Kidney epithelial cell (primary cell): Measurements from ENCODE around the gene SIK3. TPM values are rescaled to one million over a fixed set of nuclear protein-coding genes. Genes with fewer than 3 reads are reported as not detected.

Source experiments
- DNase-seq: peaks from one replicate; pipeline ENCODE4 v3.0.0-alpha.2; 2010; ENCODE audit warnings: low read depth
- H3K27me3 ChIP-seq: 2 replicates; pipeline ENCODE4 v1.6.0; 2011; ENCODE audit warnings: low read length; ENCODE audit not compliant: control insufficient read depth, insufficient read depth
- H3K36me3 ChIP-seq: 2 replicates; pipeline ENCODE4 v1.5.1; 2011; ENCODE audit warnings: low read length; ENCODE audit not compliant: control insufficient read depth, insufficient read depth
- H3K4me3 ChIP-seq: 2 replicates; pipeline ENCODE4 v1.5.1; 2011; ENCODE audit warnings: low read depth, mild to moderate bottlenecking, control low read depth, low read length
- CTCF ChIP-seq: IDR thresholded peaks from 2 replicates; pipeline ENCODE4 v1.5.1; 2011; ENCODE audit warnings: mild to moderate bottlenecking, moderate library complexity, low read length, control low read depth, inconsistent platforms; ENCODE audit not compliant: insufficient read depth, poor library complexity, severe bottlenecking
- total RNA-seq: library from RNA; depleted of rRNA; stranded (reverse); fragments of >200 nt; gene quantifications from 2 replicates; pipeline ENCODE4 v1.2.3, GENCODE V29; 2015

SIK3 gene
- total RNA-seq = 12.9 and 16.5 TPM in 2 replicates

GRCh38 chr11:117098269-117099232 lies at the start of gene SIK3:
Gene SIK3 (minus strand): TSS chr11:117098428. CDS start chr11:117098415, 13 bp downstream.
- Histone ChIP-seq H3K4me3 (peak within 1 kb of the TSS; percentile 91), H3K36me3 (no peaks in the 10 kb centered on the region), H3K27me3 (no peaks in the 10 kb centered on the region)
- TF ChIP-seq CTCF = peak; percentile 61
- DNase-seq = peak; percentile 41

GRCh38 chr11:117146521-117146920 lies 48.3 kb upstream of the SIK3 start:
- no peaks in the 10 kb centered on the region for H3K27me3 ChIP-seq
- TF ChIP-seq CTCF = no peak
- H3K4me3 ChIP-seq = no peak overlapping the region
- no peak for DNase-seq
- no peaks in the 10 kb centered on the region for H3K36me3 ChIP-seq

- Histone ChIP-seq H3K36me3 (no peaks in the 10 kb centered on the region), H3K4me3 (peak overlapping the region; percentile 87), H3K27me3 (no peaks in the 10 kb centered on the region)
- no peak for DNase-seq
- peak; percentile 28 for TF ChIP-seq CTCF
Measured at GRCh38 chr11:117145393-117145761, 47.1 kb upstream of the SIK3 start.

DNA sequence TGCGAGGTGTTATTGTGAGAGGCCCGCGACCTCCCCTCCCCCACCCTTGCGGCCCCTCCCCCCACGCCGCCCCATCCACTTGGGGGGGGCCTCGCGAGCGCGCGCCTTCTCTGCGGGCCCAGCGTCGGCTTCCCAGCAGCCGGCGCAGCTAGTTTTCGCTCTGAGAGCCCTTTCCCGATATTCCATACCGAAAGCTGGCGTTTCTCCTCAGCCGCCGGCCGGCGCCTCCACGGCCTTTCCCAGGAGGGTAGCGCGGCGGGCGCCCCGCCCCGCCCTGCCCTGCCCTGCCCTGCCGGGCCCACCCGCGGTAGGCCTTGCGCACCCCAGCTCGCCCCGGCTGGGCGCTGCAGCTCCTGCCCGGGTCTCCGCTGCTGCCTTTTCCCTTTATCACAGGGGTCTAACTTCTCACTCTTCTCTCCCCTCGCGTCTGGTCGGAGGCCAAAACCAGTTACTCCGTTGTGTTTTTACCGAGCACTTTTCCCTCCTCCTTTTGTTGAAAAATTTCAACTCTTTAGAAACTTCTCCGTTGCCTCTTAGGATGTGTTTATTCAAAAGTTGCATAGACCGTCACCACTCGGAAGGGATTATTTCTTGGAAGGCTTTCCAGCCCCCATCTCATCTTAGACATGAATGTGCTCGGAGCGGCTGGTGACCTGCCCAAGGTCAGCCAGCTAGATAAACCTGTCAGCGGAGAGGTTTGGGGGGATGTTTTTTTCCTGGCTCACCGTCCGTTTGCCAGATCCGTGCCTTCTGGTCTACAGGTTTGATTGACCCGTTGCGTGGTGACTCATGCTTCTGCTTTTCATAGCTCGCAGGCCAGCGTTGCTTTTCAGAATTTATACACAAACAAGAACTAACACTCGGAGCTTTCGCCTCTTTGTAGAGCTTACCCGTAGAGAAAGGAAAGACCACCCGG lies 46.5 kb upstream of the SIK3 start:
- no peak for DNase-seq
- no peaks in the 10 kb centered on the region for H3K27me3 ChIP-seq
- H3K36me3 ChIP-seq = no peaks in the 10 kb centered on the region
- TF ChIP-seq CTCF = no peak
- peak overlapping the region; percentile 87 for H3K4me3 ChIP-seq

GRCh38 chr11:117143871-117144476 lies 45.7 kb upstream of the SIK3 start, which contains the start of gene PAFAH1B2:
Gene PAFAH1B2 (plus strand): TSS chr11:117144287. CDS start chr11:117152448, 8,161 bp downstream.
- no peaks in the 10 kb centered on the region for H3K36me3 ChIP-seq
- peak; percentile 63 for DNase-seq
- TF ChIP-seq CTCF = no peak
- peak within 1 kb of the TSS; percentile 87 for H3K4me3 ChIP-seq
- H3K27me3 ChIP-seq = no peaks in the 10 kb centered on the region
